Parathyroid adenoma (tissue), 2 donors: ENCODE measurements around the gene NR1H4.

Experiments
- H2AFZ ChIP-seq: fragments of 300-600 bp; sonication (generic); one replicate; pipeline ENCODE4 v1.7.0; 2017; ENCODE audit warnings: antibody characterized with exemption, mild to moderate bottlenecking
- H3K27ac ChIP-seq: fragments of 300-600 bp; sonication (generic); one replicate; pipeline ENCODE4 v1.7.0; 2017
- H3K27me3 ChIP-seq: fragments of 300-600 bp; sonication (generic); one replicate; pipeline ENCODE4 v1.7.0; 2017; ENCODE audit warnings: low read length; ENCODE audit not compliant: control insufficient read depth, insufficient read depth
- H3K36me3 ChIP-seq: fragments of 300-600 bp; sonication (generic); one replicate; pipeline ENCODE4 v1.7.0; 2017; ENCODE audit warnings: low read length; ENCODE audit not compliant: control insufficient read depth, insufficient read depth
- H3K4me1 ChIP-seq: fragments of 300-600 bp; sonication (generic); one replicate; pipeline ENCODE4 v1.7.0; 2017; ENCODE audit warnings: control low read depth
- H3K4me2 ChIP-seq: fragments of 300-600 bp; sonication (generic); one replicate; pipeline ENCODE4 v1.7.0; 2017; ENCODE audit warnings: low read length
- H3K4me3 ChIP-seq: fragments of 300-600 bp; sonication (generic); one replicate; pipeline ENCODE4 v1.7.0; 2017; ENCODE audit warnings: low read depth, low read length
- H3K79me2 ChIP-seq: fragments of 300-600 bp; sonication (generic); one replicate; pipeline ENCODE4 v1.7.0; 2017; ENCODE audit warnings: control low read depth
- H3K9ac ChIP-seq: fragments of 300-600 bp; sonication (generic); one replicate; pipeline ENCODE4 v1.7.0; 2017; ENCODE audit warnings: mild to moderate bottlenecking
- H3K9me3 ChIP-seq: fragments of 300-600 bp; sonication (generic); one replicate; pipeline ENCODE4 v1.7.0; 2017; ENCODE audit warnings: low read length; ENCODE audit not compliant: control insufficient read depth
- CTCF ChIP-seq: fragments of 300-600 bp; sonication (generic); IDR thresholded peaks from one replicate; pipeline ENCODE4 v1.7.0; 2017; ENCODE audit warnings: antibody characterized with exemption, mild to moderate bottlenecking
- donor health status: primary hyperparathyroidism.

The NR1H4 gene

GRCh38 chr12:100484891-100485471 is 11.3 kb downstream of the NR1H4 start:
- H3K9me3 ChIP-seq = no peaks in the 10 kb centered on the region

DNA sequence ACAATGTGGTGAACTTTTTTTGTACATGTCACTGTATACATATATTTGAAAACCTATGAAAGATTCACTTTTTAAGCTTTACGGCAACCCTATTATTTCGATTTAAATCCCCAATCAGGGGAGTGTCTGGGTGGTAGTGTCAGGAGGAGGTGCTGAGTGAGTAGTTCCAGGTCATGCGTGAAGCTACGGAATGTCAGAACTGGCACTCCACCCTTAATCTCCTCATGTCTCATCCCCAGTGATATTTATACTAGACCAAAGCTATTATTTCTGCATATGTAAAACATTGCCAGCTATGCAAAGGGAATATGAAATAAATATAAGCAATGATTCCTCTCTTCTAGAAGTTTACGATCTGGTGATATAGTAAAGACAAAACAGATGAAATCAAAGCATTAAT is 12.3 kb downstream of the NR1H4 start:
- H3K9ac ChIP-seq = no peak overlapping the region
- H3K79me2 ChIP-seq = no peaks in the 10 kb centered on the region
- H3K27ac ChIP-seq = no peak overlapping the region
- no peaks in the 10 kb centered on the region for H3K4me1 ChIP-seq
- H3K27me3 ChIP-seq = no peaks in the 10 kb centered on the region
- H3K4me3 ChIP-seq = no peak overlapping the region
- H3K4me2 ChIP-seq = no peak overlapping the region
- TF ChIP-seq CTCF = no peak
- no peak overlapping the region for H2AFZ ChIP-seq
- H3K9me3 ChIP-seq = no peaks in the 10 kb centered on the region
- no peaks in the 10 kb centered on the region for H3K36me3 ChIP-seq

More at GRCh38 chr12:100484891-100485471, 11.3 kb downstream of the NR1H4 start:
- Histone ChIP-seq H3K79me2 (no peaks in the 10 kb centered on the region), H3K27ac (no peak overlapping the region), H3K36me3 (no peaks in the 10 kb centered on the region), H2AFZ (no peak overlapping the region), H3K4me2 (no peak overlapping the region), H3K9ac (no peak overlapping the region), H3K27me3 (no peaks in the 10 kb centered on the region), H3K4me1 (no peaks in the 10 kb centered on the region), H3K4me3 (no peak overlapping the region)
- no peak for TF ChIP-seq CTCF

GRCh38 chr12:100489251-100489820 is 15.7 kb downstream of the NR1H4 start:
- Histone ChIP-seq H3K27me3 (no peaks in the 10 kb centered on the region), H3K4me2 (no peak overlapping the region), H2AFZ (no peak overlapping the region), H3K9me3 (no peaks in the 10 kb centered on the region), H3K4me3 (no peak overlapping the region), H3K4me1 (no peaks in the 10 kb centered on the region), H3K36me3 (no peaks in the 10 kb centered on the region), H3K9ac (no peak overlapping the region), H3K27ac (no peak overlapping the region), H3K79me2 (no peaks in the 10 kb centered on the region)
- no peak for TF ChIP-seq CTCF

- no peak overlapping the region for H3K4me3 ChIP-seq
- no peak overlapping the region for H2AFZ ChIP-seq
- no peaks in the 10 kb centered on the region for H3K27me3 ChIP-seq
- no peak overlapping the region for H3K27ac ChIP-seq
- no peaks in the 10 kb centered on the region for H3K9me3 ChIP-seq
- no peaks in the 10 kb centered on the region for H3K4me1 ChIP-seq
- H3K4me2 ChIP-seq = no peak overlapping the region
- no peaks in the 10 kb centered on the region for H3K79me2 ChIP-seq
- no peak for TF ChIP-seq CTCF
- H3K9ac ChIP-seq = no peak overlapping the region
- no peaks in the 10 kb centered on the region for H3K36me3 ChIP-seq
Measured at GRCh38 chr12:100490056-100490455, 16.4 kb downstream of the NR1H4 start.

- Histone ChIP-seq H3K79me2 (no peaks in the 10 kb centered on the region), H2AFZ (no peak overlapping the region), H3K9ac (no peak overlapping the region), H3K9me3 (no peaks in the 10 kb centered on the region), H3K27ac (no peak overlapping the region), H3K36me3 (no peaks in the 10 kb centered on the region), H3K4me3 (no peak overlapping the region), H3K4me2 (no peak overlapping the region), H3K4me1 (no peaks in the 10 kb centered on the region), H3K27me3 (no peaks in the 10 kb centered on the region)
- no peak for TF ChIP-seq CTCF
Measured at GRCh38 chr12:100491104-100491503, 17.4 kb downstream of the NR1H4 start.
